Amniotic stem cell (primary cell): ENCODE data around the gene SND1.

Source experiments
- DNase-seq: peaks from one replicate; lab custom pipeline; 2025; lab: John Stamatoyannopoulos, UW

The SND1 gene

GRCh38 chr7:127872122-127872521 lies 220.1 kb downstream of the SND1 start:
- DNase-seq = no peak

- DNase-seq = no peak
Measured at GRCh38 chr7:127873151-127873550, 221.2 kb downstream of the SND1 start.

- no peak for DNase-seq
Measured at GRCh38 chr7:127873715-127874636, 222.0 kb downstream of the SND1 start.

- no peak for DNase-seq
Measured at GRCh38 chr7:127874951-127875608, 223.1 kb downstream of the SND1 start.

- DNase-seq = no peak
Measured at GRCh38 chr7:127876393-127876792, 224.4 kb downstream of the SND1 start.

GRCh38 chr7:127877951-127878350 lies 226.0 kb downstream of the SND1 start:
- no peak for DNase-seq

- DNase-seq = no peak
Measured at GRCh38 chr7:127878791-127879190, 226.8 kb downstream of the SND1 start.

GRCh38 chr7:127879436-127879835 lies 227.4 kb downstream of the SND1 start:
- no peak for DNase-seq

- no peak for DNase-seq
Measured at GRCh38 chr7:127879942-127880341, 227.9 kb downstream of the SND1 start.

- no peak for DNase-seq
Measured at GRCh38 chr7:127880454-127880853, 228.5 kb downstream of the SND1 start.

GRCh38 chr7:127881564-127881963 lies 229.6 kb downstream of the SND1 start:
- DNase-seq = no peak

- no peak for DNase-seq
Measured at GRCh38 chr7:127882313-127882920, 230.4 kb downstream of the SND1 start.

GRCh38 chr7:127884066-127884559 lies 232.1 kb downstream of the SND1 start:
- DNase-seq = no peak

GRCh38 chr7:127885222-127885772 lies 233.3 kb downstream of the SND1 start:
- DNase-seq = no peak

GRCh38 chr7:127885843-127886242 lies 233.8 kb downstream of the SND1 start:
- no peak for DNase-seq

- DNase-seq = no peak
Measured at GRCh38 chr7:127886248-127886647, 234.3 kb downstream of the SND1 start.

GRCh38 chr7:127887096-127887495 lies 235.1 kb downstream of the SND1 start:
- DNase-seq = no peak

GRCh38 chr7:127887631-127888030 lies 235.6 kb downstream of the SND1 start:
- no peak for DNase-seq

- no peak for DNase-seq
Measured at GRCh38 chr7:127888411-127888810, 236.4 kb downstream of the SND1 start.

- no peak for DNase-seq
Measured at GRCh38 chr7:127888825-127889224, 236.8 kb downstream of the SND1 start.

GRCh38 chr7:127889677-127890076 lies 237.7 kb downstream of the SND1 start:
- no peak for DNase-seq

- DNase-seq = no peak
Measured at GRCh38 chr7:127890726-127891125, 238.7 kb downstream of the SND1 start.
